Mucosa of descending colon (tissue), 3 donors: ENCODE results near the gene SLFN12L. TPM values are rescaled to one million over a fixed set of nuclear protein-coding genes. Genes with fewer than 3 reads are reported as not detected.
A peak's percentile ranks its signal among the peaks of the same experiment; 100 is the strongest.
"Not testable (repeated sequence)": the region's sequence is repeated elsewhere in the genome, so short reads cannot be mapped to it uniquely, and the experiment has no call there.

Experiments
- ATAC-seq: fragments of 200-7000 bp; cut with Tn5 transposase; one replicate; pipeline ENCODE4 v1.9.1; 2020; ENCODE audit warnings: mild to moderate bottlenecking, moderate library complexity
- DNase-seq, 3 donors: peaks; one replicate each; pipeline ENCODE4 v3.0.0-alpha.2; 2020
- H3K36me3 ChIP-seq: fragments of 200-600 bp; one replicate; pipeline ENCODE4 v1.8.0; 2021; ENCODE audit warnings: low read depth, mild to moderate bottlenecking
- H3K4me1 ChIP-seq: fragments of 200-600 bp; one replicate; pipeline ENCODE4 v1.8.0; 2021; ENCODE audit warnings: low read depth, mild to moderate bottlenecking
- H3K4me3 ChIP-seq: fragments of 200-600 bp; one replicate; pipeline ENCODE4 v1.8.0; 2021; ENCODE audit warnings: mild to moderate bottlenecking
- H3K9me3 ChIP-seq: fragments of 200-600 bp; one replicate; pipeline ENCODE4 v1.8.0; 2021; ENCODE audit warnings: mild to moderate bottlenecking
- CTCF ChIP-seq: fragments of 200-600 bp; IDR thresholded peaks from one replicate; pipeline ENCODE4 v1.8.0; 2022; ENCODE audit warnings: antibody characterized with exemption, mild to moderate bottlenecking
- intact Hi-C, 2 donors: fragments of 100-400 bp; cut with DNase I in 1 of 2; cut with micrococcal nuclease in 1 of 2; formaldehyde crosslinking; loops; one replicate each; pipeline versions ENCODE4 v1.11.0 to v1.11.1; 2022; cut with DNase I, micrococcal nuclease
- total RNA-seq, 3 donors: library from RNA; stranded (reverse); fragmentation: NEBNext Ultra II Directional in 2 of 3; extraction: Animal tissue kit (Norgen Biotek cat#: 25700) in 2 of 3; gene quantifications; one replicate each; pipeline versions ENCODE4 v1.2.1 to v1.2.4, GENCODE V29; 2021 to 2023
- donor health status: DM: no; HTN: no; CAD: no; lungs with moderate emphysema.
- donor health status: DM: no; HTN: no; CAD: no.
- donor health status: DM: no; HTN: yes; CAD: no.

The SLFN12L gene
- total RNA-seq, 3 donors from 2014 or later, result 1.5 to 2.9 (median 2.9) TPM

GRCh38 chr17:35542990-35543389 is 5.5 kb upstream of the SLFN12L start:
- ATAC-seq (no peak), DNase-seq (no peak)
- Histone ChIP-seq H3K4me3 (no peak overlapping the region), H3K9me3 (no peaks in the 10 kb centered on the region), H3K4me1 (no peaks in the 10 kb centered on the region), H3K36me3 (no peaks in the 10 kb centered on the region)
- intact Hi-C loops, result no loop called here
- no peak for TF ChIP-seq CTCF

- Histone ChIP-seq H3K4me3 (no peak overlapping the region), H3K4me1 (no peaks in the 10 kb centered on the region), H3K36me3 (no peaks in the 10 kb centered on the region), H3K9me3 (no peaks in the 10 kb centered on the region)
- intact Hi-C loops, result no loop called here
- ATAC-seq (no peak), DNase-seq (no peak)
- no peak for TF ChIP-seq CTCF
Measured at GRCh38 chr17:35541434-35541833, 4.0 kb upstream of the SLFN12L start.

GRCh38 chr17:35540589-35541404 is 3.3 kb upstream of the SLFN12L start:
- intact Hi-C loops, result no loop called here

GRCh38 chr17:35539659-35540026 is 2.2 kb upstream of the SLFN12L start:
- Histone ChIP-seq H3K36me3 (no peaks in the 10 kb centered on the region), H3K4me1 (no peaks in the 10 kb centered on the region), H3K4me3 (no peak overlapping the region), H3K9me3 (no peaks in the 10 kb centered on the region)
- no peak for TF ChIP-seq CTCF
- DNase-seq, result no peak
- intact Hi-C loops, result loop anchor here (5.0 to 10.0 kb wide), 2 partner anchors 227 to 365 kb away; no protein-coding TSS in a partner anchor
- no peak for ATAC-seq

More at GRCh38 chr17:35540589-35541404, 3.3 kb upstream of the SLFN12L start:
- Histone ChIP-seq H3K4me3 (no peak overlapping the region), H3K9me3 (no peaks in the 10 kb centered on the region), H3K36me3 (no peaks in the 10 kb centered on the region), H3K4me1 (no peaks in the 10 kb centered on the region)
- no peak for TF ChIP-seq CTCF
- ATAC-seq (peak; percentile 64), DNase-seq (peak; percentile 39 to 63 (median 40))

- no peaks in the 10 kb centered on the region for H3K9me3 ChIP-seq
- H3K36me3 ChIP-seq, result no peaks in the 10 kb centered on the region
- intact Hi-C loops, result loop anchor here (5.0 to 10.0 kb wide), 2 partner anchors 224 to 362 kb away; no protein-coding TSS in a partner anchor
- H3K4me1 ChIP-seq, result no peaks in the 10 kb centered on the region
- TF ChIP-seq CTCF, result no peak
- DNase-seq, result no peak
- no peak overlapping the region for H3K4me3 ChIP-seq
- no peak for ATAC-seq
Measured at GRCh38 chr17:35536664-35537171, 760 bp downstream of the SLFN12L start.

- ATAC-seq, H3K4me3 ChIP-seq, DNase-seq, H3K36me3 ChIP-seq, H3K9me3 ChIP-seq, H3K4me1 ChIP-seq: not testable (repeated sequence)
- intact Hi-C loops, result loop anchor here (5.0 to 10.0 kb wide), 2 partner anchors 223 to 361 kb away; no protein-coding TSS in a partner anchor
Measured at GRCh38 chr17:35535406-35535805, 2.1 kb downstream of the SLFN12L start.
